ENCODE data around the gene MAD1L1.

- TF ChIP-seq, protein P1, sequence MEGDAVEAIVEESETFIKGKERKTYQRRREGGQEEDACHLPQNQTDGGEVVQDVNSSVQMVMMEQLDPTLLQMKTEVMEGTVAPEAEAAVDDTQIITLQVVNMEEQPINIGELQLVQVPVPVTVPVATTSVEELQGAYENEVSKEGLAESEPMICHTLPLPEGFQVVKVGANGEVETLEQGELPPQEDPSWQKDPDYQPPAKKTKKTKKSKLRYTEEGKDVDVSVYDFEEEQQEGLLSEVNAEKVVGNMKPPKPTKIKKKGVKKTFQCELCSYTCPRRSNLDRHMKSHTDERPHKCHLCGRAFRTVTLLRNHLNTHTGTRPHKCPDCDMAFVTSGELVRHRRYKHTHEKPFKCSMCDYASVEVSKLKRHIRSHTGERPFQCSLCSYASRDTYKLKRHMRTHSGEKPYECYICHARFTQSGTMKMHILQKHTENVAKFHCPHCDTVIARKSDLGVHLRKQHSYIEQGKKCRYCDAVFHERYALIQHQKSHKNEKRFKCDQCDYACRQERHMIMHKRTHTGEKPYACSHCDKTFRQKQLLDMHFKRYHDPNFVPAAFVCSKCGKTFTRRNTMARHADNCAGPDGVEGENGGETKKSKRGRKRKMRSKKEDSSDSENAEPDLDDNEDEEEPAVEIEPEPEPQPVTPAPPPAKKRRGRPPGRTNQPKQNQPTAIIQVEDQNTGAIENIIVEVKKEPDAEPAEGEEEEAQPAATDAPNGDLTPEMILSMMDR (IDR thresholded peaks at IDR 0.05) = no peak
- no peak for TF ChIP-seq POLR2AphosphoS5 (IDR thresholded peaks at IDR 0.05)
- no peak for TF ChIP-seq EP300 (IDR thresholded peaks at IDR 0.05)
Observed at GRCh38 chr7:1787681-1788235, 445.0 kb downstream of the MAD1L1 start.
